Measurements from ENCODE around the gene HOXA3.

DNA sequence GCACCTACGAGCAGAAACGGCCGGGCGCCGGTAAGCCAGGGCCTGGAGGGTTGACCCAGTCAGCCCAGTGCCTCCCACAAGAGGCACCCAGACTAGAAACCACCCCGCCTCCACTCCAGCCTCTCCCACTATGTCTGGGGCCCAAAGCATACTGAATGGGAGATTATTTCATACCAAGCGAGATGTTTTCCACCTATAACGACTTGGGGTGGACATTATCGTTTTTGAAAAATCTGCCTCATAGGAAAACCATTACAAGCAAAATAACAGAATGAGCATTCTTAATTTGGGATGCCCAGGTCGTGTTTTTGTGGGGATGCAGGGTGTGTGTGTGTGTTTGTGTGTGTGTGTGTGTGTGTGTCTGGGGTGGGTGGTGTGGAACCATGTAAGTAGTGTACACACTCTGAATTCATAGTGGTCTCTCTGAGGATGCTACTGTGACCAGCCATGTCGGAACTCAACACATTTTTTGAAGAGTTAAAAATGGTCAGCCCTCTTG is 6.4 kb downstream of the HOXA3 start:
- TF ChIP-seq CTCF (IDR thresholded peaks at IDR 0.05) (no peak), TCF7L2 (IDR thresholded peaks at IDR 0.05; ENCODE audit: low read depth, low read length) (no peak), SIN3A (IDR thresholded peaks at IDR 0.05; ENCODE audit: borderline replicate concordance, insufficient read depth, low read depth, low read length) (no peak), POLR2AphosphoS5 (IDR thresholded peaks at IDR 0.05; ENCODE audit: low read depth, low read length) (no peak)
